Left lobe of liver (tissue), 2 donors: ENCODE measurements around the gene GAS1. TPM values are rescaled to one million over a fixed set of nuclear protein-coding genes. Genes with fewer than 3 reads are reported as not detected.

ENCODE experiments used
- ATAC-seq: fragments of 200-7000 bp; cut with Tn5 transposase; one replicate; pipeline ENCODE4 v1.9.1; 2020; ENCODE audit warnings: mild to moderate bottlenecking, moderate library complexity
- DNase-seq: peaks from one replicate; pipeline ENCODE4 v3.0.0-alpha.2; 2020; ENCODE audit warnings: low spot score
- total RNA-seq: library from RNA; stranded (reverse); gene quantifications from one replicate; pipeline ENCODE4 v1.2.1, GENCODE V29; 2021
- donor health status: DM: no; HTN: no; CAD: no; lungs with moderate emphysema.
- donor health status: DM: no; HTN: yes; CAD: no.

The GAS1 gene
- 1.4 TPM for total RNA-seq

GRCh38 chr9:86947146-86948073, at the start of gene GAS1:
TSS of gene GAS1 (minus strand) at chr9:86947506. CDS start at chr9:86946779, 727 bp downstream.
- ATAC-seq (peak; percentile 72), DNase-seq (peak; percentile 79)

GRCh38 chr9:86994231-86994630, 46.9 kb upstream of the GAS1 start:
- DNase-seq (no peak), ATAC-seq (no peak)

GRCh38 chr9:86993830-86994229, 46.5 kb upstream of the GAS1 start:
- DNase-seq (no peak), ATAC-seq (no peak)

GRCh38 chr9:86991077-86991476, 43.8 kb upstream of the GAS1 start:
- no peak for ATAC-seq
- no peak for DNase-seq

- no peak for DNase-seq
- no peak for ATAC-seq
Measured at GRCh38 chr9:86990290-86990689, 43.0 kb upstream of the GAS1 start.

- ATAC-seq (no peak), DNase-seq (no peak)
Measured at GRCh38 chr9:86987900-86988299, 40.6 kb upstream of the GAS1 start.

- DNase-seq (no peak), ATAC-seq (no peak)
Measured at GRCh38 chr9:86985132-86985647, 37.9 kb upstream of the GAS1 start.

- no peak for ATAC-seq
- no peak for DNase-seq
Measured at GRCh38 chr9:86983620-86984259, 36.4 kb upstream of the GAS1 start.

- no peak for DNase-seq
- no peak for ATAC-seq
Measured at GRCh38 chr9:86983249-86983619, 35.9 kb upstream of the GAS1 start.

GRCh38 chr9:86980802-86981201, 33.5 kb upstream of the GAS1 start:
- DNase-seq: no peak

GRCh38 chr9:86979657-86980056, 32.4 kb upstream of the GAS1 start:
- DNase-seq: no peak
- ATAC-seq: no peak

More at GRCh38 chr9:86980802-86981201, 33.5 kb upstream of the GAS1 start:
- ATAC-seq: no peak

- DNase-seq: no peak
- no peak for ATAC-seq
Measured at GRCh38 chr9:86978922-86979474, 31.7 kb upstream of the GAS1 start.

GRCh38 chr9:86978413-86978812, 31.1 kb upstream of the GAS1 start:
- ATAC-seq (no peak), DNase-seq (no peak)

- DNase-seq: no peak
- ATAC-seq: no peak
Measured at GRCh38 chr9:86977205-86977835, 30.0 kb upstream of the GAS1 start.

- DNase-seq (no peak), ATAC-seq (no peak)
Measured at GRCh38 chr9:86975606-86976005, 28.3 kb upstream of the GAS1 start.

- no peak for ATAC-seq
- DNase-seq: no peak
Measured at GRCh38 chr9:86975036-86975435, 27.7 kb upstream of the GAS1 start.

GRCh38 chr9:86974421-86974820, 27.1 kb upstream of the GAS1 start:
- no peak for DNase-seq
- no peak for ATAC-seq

GRCh38 chr9:86971742-86972141, 24.4 kb upstream of the GAS1 start:
- ATAC-seq: no peak
- no peak for DNase-seq

GRCh38 chr9:86968258-86968920, 21.1 kb upstream of the GAS1 start:
- DNase-seq: no peak
- no peak for ATAC-seq

GRCh38 chr9:86966852-86967511, 19.7 kb upstream of the GAS1 start:
- no peak for DNase-seq
- ATAC-seq: no peak
